GF-D8 (cell line): ENCODE data around the gene ABLIM2.

Experiments used
- DNase-seq: peaks from one replicate; lab custom pipeline; 2025; lab: John Stamatoyannopoulos, UW

The ABLIM2 gene

GRCh38 chr4:8119877-8120276 lies 38.7 kb downstream of the ABLIM2 start:
- DNase-seq = no peak

DNA sequence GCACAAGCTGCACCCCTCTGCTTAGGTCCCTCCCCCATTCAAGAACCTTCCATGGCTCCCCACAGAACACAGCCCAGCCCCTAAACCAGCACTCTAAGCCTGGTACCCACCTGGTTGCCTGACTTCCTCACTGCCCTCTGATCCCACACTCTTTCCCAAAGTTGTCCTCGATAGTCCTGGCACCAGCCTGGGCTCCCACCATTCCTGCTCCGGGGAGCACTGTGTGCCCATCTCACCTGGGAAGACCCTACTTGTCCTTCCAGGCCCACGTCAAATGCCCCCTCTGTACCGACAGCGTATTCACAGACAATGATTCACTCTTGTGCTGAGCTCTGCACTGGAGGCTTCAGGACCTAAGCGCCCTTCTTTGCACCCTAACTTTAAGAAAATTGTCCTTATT lies 40.1 kb downstream of the ABLIM2 start:
- no peak for DNase-seq

DNA sequence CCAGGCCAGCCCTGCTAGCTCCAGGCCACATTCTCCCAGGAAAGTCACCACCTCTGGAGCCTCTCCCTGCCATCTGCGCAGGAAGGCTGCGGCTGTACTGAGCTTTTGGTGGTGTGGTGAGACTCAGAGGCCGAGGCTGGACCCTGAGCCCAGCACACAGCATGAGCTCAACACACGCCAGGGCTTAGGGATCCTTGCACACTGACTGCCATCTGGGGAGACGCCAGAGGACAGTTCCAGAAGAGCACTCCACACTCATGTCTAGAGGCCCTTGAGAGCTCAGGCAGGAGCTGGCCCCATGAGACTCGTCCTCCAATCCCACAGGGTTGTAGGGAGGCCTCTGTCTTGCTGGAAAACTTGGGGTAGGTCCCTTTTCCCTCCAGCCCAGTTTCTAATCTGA lies 40.6 kb downstream of the ABLIM2 start:
- DNase-seq = no peak

DNA sequence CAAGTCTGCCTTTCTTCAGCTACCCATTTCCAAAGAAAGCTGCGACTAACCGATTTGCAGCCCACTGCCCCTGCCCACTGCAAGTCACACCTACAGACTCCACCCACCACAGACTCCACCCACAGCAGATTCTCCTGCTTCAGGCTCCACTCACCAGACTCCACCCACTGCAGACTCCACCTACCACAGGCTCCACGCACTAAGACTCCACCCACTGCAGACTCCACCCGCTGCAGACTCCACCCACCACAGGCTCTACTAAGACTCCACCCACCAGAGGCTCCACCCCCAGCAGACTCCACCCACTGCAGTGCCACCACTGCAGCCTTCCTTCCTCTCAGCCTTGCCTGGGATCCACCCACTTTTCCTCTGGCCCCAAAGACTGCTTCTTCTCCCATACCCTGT lies 41.3 kb downstream of the ABLIM2 start:
- no peak for DNase-seq

DNA sequence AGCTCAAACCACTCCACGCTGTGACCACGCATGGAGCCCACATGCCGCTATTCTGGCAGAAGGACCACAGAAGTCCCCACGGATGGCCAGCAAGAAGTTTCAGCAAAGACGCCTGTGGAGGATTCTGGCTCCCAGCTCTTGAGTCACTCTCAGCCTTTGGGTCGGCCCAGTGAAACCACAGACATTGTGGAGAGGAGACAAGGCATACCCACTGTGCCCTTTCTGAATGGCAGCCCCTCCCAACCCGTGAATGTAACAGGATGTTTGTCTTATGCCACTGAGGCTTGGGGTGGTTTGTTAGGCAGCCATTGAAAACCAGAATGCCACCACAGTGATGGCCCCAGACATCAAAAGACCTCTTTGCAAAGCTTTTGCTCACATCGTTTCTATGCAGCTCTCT lies 42.7 kb downstream of the ABLIM2 start:
- no peak for DNase-seq

DNA sequence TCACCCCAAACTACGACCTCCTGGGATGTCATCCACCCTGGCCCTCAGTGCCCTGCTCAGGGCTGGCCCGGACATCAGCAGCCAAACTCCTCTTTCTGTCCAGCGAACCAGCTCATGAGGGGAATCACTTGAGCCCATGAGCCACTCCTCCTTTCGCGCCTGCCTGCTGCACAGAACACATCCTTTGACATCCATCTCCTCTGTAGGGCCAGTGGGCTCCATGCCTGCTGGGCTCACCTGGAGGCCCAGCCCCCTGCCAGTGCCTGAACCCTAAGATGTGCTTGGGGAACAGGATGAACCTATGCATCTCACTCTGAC lies 43.5 kb downstream of the ABLIM2 start:
- no peak for DNase-seq

DNA sequence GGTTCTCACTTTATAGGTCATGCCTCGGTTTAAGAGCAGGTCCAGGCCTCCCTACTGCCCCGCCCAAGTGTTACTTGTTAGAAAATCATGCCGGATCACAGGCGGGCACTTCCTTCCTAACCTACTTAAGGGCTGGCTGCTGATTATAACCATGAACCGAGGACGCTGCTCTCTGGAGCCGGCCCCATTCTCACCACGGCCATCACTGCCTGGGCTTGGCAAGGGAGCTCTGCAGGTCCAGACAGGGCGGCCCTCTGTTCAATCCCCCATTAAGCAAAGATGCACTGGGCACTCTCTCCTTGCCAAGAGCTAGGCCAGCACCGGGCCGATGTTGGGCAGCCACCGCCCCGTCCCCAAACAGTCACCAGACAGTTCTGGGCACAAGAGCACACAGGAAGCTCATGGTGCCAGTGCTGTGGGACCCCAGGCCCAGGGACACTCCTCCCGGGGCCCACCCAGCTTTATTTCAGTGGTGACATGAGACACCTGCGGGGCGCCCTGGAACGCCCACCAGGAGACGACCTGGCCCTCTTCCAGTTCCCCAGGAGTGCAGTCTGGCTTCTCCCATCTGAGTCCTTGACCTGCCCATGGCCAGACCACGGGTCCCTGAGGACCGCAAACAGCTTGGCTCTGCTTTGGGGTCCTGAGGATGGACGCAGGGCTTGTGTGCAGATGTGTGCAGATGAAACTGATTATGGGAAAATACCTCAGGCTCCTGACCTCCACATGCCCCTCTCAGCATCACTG lies 44.0 kb downstream of the ABLIM2 start:
- DNase-seq = no peak

DNA sequence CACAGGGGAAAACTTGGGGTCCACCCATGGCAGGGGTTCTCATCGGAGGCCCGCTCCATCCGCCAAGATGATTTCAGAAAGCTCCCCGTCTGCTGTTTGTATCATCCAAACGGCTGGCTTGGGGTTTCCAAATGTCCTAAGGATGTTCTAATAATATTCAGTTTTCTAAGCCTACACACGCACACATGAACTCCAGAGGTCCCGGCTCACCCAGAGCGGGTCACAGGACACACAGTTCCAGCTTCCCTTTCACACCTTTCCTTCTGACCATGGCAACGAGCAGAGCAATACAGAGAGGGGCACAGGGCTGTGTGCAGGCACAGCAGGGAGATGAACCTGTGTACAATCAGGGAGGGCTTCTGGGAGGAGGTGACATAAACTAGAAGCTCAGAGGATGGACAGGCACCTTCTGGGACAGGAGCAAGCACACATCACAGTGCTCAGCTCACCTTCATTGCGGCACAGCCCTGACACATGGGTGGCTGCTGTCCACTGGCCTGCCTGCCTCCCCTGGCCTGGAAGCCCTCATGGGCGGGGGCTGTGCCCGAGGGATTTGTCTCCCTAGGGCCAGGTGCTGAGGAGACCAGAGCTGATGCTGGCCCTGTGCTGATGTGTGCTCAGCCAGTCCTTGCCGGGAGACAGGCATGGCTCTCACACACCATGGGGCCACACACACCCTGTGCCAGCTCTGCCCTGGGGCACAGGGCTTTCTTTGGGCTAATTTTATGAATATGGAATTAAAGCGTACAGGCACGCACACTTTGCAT lies 44.8 kb downstream of the ABLIM2 start:
- no peak for DNase-seq

DNA sequence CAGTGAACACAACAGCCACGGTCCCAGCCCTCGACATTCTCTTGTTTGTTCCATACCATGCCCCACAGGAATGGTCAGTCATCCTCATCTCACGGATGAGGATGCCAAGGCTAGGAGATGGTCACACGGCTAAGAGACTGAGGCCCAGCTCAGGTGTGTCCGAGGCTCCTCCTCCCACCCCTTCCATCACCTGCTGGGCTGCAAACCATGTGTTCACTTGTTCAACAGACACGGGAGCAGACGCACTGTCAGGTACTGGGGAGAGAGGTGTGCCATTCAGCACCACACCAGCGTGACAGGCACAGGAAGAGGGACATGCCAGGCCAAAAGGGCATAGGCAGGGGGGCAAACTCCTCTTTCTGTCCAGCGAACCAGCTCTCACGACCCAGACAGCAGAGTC lies 45.9 kb downstream of the ABLIM2 start:
- no peak for DNase-seq

DNA sequence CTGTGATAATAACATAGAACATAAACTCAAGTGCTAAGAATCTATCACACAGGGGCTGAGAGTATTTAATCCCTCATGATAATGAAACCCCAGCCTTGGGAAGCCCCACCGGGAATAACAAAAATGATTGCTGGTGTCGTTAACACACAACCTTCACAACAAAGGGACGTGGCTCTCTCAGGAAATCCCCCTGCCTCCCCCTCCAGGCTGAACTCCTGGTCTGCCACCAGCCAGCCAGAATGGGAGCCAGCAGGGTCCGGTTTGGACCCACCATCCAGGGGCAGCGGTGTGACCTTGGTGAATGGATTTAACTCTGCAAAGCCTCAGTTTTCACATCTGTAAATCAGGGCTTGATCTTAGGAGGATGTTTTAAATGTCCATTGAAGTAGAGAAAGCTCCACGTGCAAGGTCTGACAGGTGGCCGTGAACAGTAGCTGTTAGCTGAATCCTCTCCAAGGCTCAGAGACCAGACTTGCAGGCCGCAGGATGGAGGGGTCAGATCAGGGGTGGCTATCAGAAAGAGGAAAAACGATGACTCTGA lies 46.5 kb downstream of the ABLIM2 start:
- no peak for DNase-seq

DNA sequence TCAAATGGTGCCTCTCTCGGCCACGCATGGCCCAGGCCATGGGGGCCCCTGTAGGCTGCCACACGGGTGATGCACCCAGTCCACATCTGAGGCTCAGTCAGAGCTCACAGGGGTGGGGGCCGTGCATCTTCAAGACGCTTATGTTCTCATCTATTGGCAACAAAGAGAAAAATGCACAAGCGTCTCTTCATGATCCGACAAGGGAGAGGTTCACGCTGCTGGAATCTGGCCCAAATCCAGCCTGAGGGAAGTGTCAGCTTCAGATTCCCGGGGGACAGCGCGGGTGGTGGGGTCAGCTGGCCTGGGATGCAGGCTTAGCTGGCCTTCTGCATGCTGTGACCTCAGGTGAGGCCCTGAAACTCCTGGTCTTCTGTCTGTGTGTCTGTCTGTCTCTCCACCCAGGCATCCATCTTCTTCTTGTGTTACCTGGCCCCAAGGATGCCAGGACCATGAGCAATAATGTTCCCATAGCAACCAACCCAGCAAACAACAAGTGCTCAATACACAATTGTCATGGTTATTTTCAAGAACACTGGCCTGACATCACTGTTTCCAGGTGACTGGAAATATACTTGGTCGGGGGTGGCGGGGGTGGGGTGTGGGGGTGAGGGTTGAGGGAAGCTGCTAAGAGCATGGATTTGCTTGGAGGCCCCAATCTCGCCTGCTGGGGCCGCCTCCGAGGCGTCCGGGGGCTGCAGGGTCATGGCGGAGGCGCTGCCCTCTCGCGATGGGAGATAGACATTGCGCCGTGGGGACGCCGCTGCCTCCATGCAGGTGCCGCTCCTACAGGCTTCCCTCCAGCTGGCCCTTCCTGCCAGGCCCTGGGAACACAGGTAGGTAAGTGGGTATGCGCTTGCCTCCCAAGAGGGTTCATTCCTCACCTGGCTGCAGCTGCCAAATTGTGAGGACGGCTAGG lies 48.3 kb downstream of the ABLIM2 start:
- DNase-seq = no peak

DNA sequence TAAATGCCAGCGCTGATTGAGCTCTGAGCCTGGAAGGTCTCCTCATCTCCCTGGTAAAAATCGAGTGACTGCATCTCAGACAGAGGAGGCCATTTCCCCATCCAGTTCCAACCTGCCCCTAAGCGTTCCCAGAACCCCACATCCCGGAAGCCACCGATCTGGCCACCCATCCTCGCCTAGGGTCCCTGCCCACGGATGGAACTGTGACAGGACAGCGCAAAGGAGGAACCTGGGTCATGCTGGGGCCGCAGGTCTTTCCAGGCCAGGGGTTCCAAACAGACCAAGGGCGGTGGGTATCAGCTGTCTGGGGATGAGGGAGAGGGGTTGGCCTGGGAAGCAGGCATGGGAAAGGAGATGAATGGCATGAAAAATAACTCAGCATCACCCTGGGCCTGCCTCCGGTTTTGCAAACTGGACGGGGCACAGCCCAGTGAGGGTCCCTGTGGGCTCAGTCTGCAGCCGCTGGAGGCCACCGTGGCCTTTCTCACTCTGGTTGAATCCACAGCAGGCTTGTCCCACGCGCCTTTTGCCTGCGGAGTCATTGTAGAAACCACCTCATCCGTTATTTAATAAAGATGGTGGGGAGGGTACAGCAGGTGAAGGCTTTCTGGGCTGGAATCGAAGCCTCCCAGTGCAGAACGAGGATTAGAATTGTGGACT lies 49.1 kb downstream of the ABLIM2 start:
- no peak for DNase-seq

DNA sequence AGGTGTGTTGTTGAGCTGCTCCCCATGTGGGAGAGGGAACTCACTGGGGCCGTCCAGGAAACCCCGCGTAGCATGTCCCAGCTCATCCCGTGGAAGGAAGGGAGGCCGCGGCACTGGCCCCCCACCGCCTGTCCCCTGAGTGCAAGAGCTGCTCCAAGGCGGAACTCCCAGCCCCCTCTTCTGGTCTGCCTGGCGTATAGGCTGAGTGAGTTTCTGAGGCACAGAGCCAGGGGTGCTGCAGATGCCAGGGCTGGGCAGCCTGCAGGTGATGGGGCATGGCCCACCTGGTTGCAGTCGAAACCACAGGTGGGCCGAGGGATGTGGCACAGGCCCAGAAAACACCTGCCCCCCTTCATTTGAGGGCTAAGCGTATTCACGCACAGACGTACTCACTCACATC lies 49.6 kb downstream of the ABLIM2 start:
- no peak for DNase-seq

DNA sequence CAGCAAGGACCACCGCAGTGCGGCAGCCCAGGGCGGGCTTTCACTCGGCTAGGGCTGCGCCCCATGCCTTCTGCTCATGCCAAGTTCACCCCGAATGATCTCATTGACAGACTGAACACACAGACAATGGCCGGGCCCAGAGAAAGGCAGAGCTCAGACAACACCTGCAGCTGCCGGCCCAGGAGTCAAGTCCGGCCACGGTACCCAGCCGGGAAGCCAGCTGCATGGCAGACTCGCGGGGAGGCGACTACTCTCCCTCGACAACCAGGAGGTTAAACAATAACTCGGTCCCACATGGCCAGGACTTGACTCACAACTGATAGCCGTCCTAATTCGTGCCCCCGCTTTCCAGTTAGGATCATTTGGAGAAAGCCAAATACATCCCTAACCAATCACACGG lies 50.4 kb downstream of the ABLIM2 start:
- DNase-seq = no peak

GRCh38 chr4:8107146-8107657 lies 51.4 kb downstream of the ABLIM2 start:
- no peak for DNase-seq

GRCh38 chr4:8106451-8107025 lies 52.1 kb downstream of the ABLIM2 start:
- DNase-seq = no peak

GRCh38 chr4:8105306-8106100 lies 53.1 kb downstream of the ABLIM2 start:
- DNase-seq = no peak

DNA sequence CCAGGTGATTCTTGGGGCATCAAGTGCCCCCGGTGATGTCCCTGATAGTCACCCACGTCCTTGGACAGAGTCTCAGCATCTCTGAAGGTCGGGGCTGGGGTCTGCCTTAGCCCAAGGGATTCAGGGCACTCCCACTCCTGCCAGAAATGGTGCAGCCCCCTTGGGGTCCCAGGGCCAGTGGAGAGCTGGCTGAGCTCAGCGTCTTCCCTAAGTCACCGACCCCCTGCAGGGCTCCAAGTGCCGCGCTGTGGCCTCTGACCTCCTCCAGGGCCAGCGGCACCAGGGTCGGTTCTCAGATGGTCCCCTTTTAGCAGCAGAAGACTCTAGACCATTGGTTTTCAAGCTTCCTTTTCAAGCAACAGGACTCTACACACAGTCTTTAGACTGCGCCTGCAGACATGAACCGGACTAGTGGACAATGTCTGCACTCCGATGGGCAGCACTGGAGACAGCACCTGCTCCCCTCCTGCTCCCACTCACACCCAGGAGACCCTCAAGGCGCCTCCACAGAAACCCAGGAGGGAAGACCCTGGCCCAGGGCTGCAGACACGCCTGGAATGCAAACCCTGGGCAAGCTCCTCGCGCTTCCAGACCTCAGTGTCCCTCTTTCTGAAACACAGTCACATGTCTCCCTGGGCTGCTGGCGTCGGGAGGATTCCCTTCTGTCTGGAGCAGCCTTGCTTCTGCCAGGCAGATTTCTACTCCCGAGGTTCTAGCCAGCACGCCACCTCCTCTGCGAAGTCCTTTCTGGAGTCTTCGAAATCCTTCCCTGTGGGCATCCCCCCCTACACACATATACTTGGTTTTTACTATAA lies 53.9 kb downstream of the ABLIM2 start:
- no peak for DNase-seq
